Measurements from ENCODE around the gene ERBB4.

Gene ERBB4

GRCh38 chr2:212033888-212034287, 504.7 kb downstream of the ERBB4 start:
- no peak for TF ChIP-seq CTCF (IDR thresholded peaks at IDR 0.05)
- no peak for TF ChIP-seq ZFX (IDR thresholded peaks at IDR 0.05; ENCODE audit: borderline replicate concordance)
- H3K27ac ChIP-seq, result no peak overlapping the region

GRCh38 chr2:212032536-212033219, 505.9 kb downstream of the ERBB4 start:
- H3K27ac ChIP-seq, result no peak overlapping the region
- TF ChIP-seq ZFX (IDR thresholded peaks at IDR 0.05; ENCODE audit: borderline replicate concordance), result no peak
- TF ChIP-seq CTCF (IDR thresholded peaks at IDR 0.05), result no peak

- TF ChIP-seq CTCF (IDR thresholded peaks at IDR 0.05), result no peak
- no peak for TF ChIP-seq ZFX (IDR thresholded peaks at IDR 0.05; ENCODE audit: borderline replicate concordance)
- no peak overlapping the region for H3K27ac ChIP-seq
These were observed 506.6 kb downstream of the ERBB4 start for GRCh38 chr2:212032032-212032431.

GRCh38 chr2:212030709-212031108, 507.9 kb downstream of the ERBB4 start:
- TF ChIP-seq CTCF (IDR thresholded peaks at IDR 0.05), result no peak
- no peak for TF ChIP-seq ZFX (IDR thresholded peaks at IDR 0.05; ENCODE audit: borderline replicate concordance)
- no peak overlapping the region for H3K27ac ChIP-seq

GRCh38 chr2:212028798-212029394, 509.7 kb downstream of the ERBB4 start:
- TF ChIP-seq CTCF (IDR thresholded peaks at IDR 0.05) (no peak), ZFX (IDR thresholded peaks at IDR 0.05; ENCODE audit: borderline replicate concordance) (no peak)
- no peak overlapping the region for H3K27ac ChIP-seq

GRCh38 chr2:212027681-212028628, 510.6 kb downstream of the ERBB4 start:
- H3K27ac ChIP-seq, result no peak overlapping the region
- no peak for TF ChIP-seq ZFX (IDR thresholded peaks at IDR 0.05; ENCODE audit: borderline replicate concordance)

- no peak overlapping the region for H3K27ac ChIP-seq
- no peak for TF ChIP-seq CTCF (IDR thresholded peaks at IDR 0.05)
- no peak for TF ChIP-seq ZFX (IDR thresholded peaks at IDR 0.05; ENCODE audit: borderline replicate concordance)
These were observed 514.6 kb downstream of the ERBB4 start for GRCh38 chr2:212024040-212024439.

Measured in 22Rv1 (cell line).